HCEC 1CT (cell line): Measurements from ENCODE around the gene TEX19.
"Not testable (repeated sequence)": the region's sequence is repeated elsewhere in the genome, so short reads cannot be mapped to it uniquely, and the experiment has no call there.

Experiments used
- DNase-seq: peaks from one replicate; pipeline ENCODE4 v3.0.0-alpha.2; 2017

The TEX19 gene

DNA sequence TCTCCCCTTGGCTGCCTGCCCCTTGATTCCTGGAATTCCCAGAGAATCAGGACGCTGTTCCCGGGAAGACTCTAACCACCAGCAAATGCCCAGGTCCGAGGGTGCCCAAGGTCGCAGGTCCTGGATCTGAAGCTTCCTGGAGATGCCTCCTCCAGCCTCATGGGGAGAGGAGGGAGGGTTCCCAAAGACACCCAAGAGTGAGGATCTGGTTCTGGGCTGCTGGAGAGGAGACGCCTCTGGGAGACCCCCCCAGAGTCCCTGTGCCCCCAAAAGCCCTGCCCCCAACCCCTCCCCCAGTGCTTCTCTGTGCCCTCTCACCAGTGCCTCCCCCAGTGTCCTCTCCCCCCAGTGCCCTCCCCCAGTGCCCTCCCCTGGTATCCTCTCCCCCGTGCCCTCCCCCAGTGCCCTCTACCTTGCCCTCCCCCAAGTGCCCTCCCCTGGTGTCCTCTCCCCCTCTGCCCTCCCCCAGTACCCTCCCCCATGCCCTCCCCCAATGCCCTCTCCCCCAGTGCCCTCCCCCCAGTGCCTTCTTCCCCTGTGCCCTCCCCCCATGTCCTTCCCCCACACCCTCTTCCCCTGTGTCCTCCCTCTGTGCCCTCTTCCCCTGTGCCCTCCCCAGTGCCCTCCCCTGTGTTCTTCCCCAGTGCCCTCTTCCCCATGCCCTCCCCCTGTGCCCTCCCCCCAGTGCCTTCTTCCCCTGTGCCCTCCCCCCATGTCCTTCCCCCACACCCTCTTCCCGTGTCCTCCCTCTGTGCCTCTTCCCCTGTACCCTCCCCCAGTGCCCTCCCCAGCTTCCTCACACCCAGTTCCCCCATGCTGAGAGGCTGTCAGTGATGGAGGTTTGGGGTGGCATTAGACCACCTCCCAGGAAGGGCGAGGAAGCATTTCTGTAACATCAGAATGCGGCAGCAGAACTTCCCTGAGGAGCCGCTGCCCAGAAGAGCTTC is 19.1 kb upstream of the TEX19 start:
- no peak for DNase-seq

DNA sequence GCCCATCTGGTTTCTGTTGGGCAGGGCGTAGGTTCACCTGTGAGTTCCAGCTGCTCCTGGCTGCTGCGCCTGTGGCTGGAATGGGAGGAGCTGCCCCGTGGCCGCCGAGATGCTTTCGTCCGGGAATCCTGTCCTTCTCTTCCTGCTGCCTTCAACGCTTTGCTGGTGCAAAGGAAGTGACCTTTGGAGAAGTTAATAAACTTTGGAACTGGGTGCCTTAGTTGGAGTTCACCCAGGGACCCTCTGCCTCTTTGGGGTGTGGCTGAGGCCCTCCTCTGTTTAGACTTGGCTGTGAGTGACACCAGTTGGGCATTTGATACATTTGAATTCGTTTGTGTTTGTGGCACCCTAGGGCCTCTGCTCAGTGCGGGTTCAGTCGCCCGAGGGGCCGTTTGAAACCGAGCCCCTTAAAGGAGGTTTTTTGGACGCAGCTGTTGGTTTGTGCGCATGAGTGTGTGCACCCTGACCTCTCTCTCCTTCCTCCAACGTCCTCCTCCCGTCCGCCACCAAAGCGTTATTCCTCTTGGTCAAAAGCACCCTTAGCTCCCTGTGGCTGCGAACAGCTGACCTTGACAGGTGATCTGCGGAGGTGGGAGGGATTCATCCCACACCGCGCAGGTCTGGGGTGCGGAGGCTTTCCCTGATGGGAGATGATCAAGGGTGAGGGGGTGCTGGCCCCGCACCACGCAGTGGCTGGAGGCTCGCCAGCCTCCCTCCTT is 16.5 kb upstream of the TEX19 start:
- DNase-seq: no peak

DNA sequence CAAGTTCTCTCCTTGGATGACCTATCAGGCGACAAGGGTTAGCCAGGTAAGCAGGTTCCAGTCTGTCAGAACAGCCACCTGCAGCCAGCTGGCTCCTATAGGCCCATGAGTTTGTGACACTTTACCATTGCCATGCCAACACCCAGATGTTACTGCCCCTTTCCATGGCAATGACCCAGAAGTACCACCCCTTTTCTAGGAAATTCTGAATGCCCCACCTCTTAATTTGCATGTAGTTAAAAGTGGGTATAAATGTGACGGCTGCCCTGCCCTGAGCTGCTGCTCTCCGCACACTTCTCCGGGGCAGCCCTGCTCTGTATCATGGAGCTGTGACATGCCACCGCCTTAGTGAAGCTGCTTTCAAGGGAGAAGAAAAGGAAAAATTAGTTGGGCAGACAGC is 15.5 kb upstream of the TEX19 start:
- no peak for DNase-seq

DNA sequence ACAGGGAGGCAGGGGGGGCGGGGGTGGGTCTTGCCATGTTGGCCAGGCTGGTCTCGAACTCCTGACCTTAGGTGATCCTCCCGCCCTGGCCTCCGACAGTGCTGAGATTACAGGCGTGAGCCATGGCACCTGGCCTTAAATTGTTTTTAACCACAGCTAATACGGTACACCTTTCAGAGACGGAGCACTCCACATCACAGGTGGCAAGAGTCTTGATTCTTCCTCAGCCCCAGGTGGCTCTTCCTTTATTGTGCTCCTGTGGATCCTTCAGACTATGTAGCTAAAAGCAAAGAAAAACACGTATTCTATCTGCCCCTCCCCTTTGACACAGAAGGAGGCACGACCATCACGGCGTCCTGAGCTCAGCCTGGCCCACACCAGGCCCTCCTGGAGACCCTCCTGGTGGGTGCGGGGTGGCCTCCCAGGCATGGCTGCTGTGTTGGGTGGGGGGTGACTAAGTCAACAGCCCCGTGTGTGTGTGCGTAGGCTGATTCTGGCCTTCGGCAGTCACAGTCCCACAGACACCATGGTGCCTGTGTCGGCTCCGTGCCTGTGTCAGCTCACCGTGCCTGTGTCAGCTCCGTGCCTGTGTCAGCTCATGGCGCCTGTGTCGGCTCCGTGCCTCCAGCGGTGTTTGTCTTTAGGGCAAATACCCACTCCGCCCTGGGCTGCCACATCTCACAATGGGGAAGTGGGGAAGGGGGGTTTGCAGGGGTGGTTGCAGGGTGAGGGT is 14.7 kb upstream of the TEX19 start:
- no peak for DNase-seq

DNA sequence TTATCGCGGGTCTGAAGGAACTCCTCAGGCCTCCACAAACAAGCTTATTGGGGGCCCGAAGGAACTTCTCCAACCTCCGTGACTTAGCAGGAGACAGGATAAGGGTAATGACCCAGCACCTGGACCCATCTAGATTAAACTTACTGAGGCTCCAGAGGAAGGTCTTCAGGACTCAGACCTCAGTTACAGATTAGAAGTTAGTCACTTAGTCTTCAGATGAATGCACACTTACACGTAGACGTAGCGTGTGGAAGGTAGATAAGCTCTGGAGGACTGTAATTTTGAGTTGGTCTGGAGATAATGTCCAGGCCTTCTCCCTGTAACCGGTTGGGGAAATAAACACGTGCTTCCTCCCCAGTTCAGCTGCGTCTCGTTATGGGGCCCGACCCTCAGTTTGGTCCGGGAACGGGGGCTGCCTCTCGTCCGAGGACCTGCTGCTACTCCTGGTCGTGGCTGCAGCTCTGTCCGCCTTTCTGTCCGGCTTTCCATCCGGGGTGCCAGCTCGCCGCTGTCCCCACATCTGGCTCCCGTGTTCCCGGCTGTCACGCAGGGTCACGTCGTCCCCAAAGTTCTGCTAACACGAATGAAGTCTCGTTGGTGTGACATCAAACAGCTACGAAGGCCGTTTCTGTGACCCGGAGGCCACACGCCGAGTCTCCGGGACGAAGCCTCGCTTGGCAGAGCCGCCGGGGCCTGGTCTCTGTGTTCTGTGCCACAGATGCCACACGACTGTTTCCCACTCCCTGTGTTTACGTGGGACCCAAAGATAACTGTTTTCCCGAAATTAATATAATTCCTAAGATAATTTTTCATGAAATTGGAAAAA is 13.7 kb upstream of the TEX19 start:
- no peak for DNase-seq

DNA sequence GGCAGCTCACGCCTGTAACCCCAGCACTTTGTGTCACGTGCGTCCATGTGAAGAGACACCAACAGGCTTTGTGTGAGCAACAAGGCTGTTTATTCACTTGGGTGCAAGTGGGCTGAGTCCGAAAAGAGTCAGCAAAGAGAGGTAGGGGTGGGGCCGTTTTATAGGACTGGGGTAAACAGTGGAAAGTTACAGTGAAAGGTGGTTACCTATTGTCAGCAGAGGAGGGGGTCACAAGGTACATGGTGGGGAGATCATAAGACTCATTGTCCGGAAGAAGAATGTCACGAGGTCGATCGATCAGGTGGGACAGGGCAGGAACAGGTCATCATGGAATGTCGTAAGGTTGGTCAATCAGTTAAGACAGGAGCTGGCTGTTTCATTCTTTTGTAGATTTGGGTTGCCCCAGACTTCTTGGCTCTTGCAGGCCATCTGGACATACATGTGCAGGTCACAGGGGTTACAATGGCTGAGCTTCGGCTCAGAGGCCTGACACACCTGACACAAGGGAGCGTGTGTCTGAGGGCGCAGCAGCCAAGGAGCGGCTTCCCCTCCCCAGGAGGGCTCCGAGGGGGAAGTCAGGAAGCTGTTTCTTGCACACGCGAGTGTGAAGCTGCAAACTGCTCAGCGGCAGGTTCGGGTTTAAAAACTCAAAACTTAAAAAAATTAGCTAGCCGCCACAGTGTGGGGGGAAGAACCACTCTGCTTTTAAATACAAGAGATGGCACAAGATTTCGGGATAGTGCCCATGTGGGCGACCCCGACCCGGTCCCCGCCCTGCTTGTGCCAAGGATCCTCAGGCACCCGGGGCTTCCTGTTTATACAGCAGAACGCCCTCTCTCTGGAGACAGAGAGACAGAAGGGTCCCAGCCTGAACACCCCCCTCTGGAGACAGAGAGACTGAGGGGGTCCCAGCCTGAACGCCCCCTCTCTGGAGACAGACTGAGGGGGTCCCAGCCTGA is 12.4 kb upstream of the TEX19 start:
- DNase-seq: no peak

DNA sequence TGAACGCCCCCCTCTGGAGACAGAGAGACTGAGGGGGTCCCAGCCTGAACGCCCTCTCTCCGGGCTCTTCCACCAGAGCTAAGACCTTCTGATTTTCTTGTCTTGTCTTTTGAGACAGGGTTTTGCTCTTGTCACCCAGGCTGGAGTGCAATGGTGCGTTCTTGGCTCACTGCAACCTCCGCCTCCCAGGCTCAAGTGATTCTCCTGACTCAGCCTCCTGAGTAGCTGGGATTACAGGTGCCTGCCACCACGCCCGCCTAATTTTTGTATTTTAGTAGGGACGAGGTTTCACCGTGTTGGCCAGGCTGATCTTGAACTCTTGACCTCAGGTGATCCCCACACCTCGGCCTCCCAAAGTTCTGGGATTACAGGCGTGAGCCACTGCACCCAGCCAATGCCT is 11.1 kb upstream of the TEX19 start:
- DNase-seq: not testable (repeated sequence)

DNA sequence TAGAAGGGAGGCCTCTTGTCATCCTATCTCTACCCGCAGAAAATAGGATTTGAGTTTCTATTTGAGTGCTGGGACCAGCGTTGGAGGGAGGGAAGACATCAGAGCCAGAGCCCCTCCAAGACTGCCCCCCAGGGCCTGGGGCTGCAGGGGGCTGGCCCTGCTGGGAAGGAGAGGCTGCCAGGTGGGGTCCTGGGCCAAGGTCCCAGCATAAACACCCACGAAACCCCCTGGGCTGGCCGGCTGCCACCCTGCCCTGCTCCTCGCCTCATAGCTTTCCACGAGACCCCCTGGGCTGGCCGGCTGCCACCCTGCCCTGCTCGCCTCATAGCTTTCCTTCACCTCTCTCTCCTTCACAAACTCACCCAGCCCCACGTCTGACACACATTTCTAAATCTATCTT is 10.6 kb upstream of the TEX19 start:
- no peak for DNase-seq

DNA sequence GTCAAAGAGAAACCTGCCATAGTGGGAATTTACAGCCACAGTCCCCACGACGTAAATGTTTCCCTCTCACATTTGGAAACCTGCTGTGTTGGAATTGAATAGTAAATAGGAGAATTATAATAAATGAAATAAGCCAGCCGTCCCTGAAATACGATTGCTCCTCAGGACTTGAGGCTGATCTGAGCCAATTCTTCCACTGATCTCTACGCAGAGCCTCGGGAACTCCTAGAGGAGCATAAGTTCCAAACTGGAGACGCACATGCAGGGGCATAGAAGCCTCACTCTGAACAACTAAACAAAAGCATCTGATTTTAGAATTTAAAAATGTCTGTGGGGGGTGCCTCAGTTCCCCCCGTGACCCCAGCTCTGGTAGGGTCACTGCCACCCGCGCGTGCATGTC is 10.2 kb upstream of the TEX19 start:
- no peak for DNase-seq

DNA sequence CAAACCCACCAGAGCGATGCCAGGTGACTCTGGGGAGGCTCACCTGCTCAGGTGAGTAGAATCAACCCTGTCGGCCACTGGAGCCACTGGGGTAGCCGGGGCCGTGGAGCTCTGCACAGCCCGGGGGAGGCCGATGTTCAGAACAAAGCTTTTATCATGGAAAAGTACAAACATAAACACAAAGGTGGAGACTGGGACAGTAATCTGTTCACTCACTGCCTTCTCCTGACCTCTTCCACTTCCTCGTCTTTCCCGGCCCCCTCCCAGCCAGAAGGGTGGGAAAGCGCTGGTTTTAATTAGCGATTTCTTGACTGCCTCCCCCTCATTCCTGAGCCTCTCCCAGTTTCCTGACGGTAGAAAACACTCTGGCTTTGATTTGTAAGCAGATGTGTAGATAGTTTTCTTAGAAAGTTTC is 9.8 kb upstream of the TEX19 start:
- DNase-seq: no peak

DNA sequence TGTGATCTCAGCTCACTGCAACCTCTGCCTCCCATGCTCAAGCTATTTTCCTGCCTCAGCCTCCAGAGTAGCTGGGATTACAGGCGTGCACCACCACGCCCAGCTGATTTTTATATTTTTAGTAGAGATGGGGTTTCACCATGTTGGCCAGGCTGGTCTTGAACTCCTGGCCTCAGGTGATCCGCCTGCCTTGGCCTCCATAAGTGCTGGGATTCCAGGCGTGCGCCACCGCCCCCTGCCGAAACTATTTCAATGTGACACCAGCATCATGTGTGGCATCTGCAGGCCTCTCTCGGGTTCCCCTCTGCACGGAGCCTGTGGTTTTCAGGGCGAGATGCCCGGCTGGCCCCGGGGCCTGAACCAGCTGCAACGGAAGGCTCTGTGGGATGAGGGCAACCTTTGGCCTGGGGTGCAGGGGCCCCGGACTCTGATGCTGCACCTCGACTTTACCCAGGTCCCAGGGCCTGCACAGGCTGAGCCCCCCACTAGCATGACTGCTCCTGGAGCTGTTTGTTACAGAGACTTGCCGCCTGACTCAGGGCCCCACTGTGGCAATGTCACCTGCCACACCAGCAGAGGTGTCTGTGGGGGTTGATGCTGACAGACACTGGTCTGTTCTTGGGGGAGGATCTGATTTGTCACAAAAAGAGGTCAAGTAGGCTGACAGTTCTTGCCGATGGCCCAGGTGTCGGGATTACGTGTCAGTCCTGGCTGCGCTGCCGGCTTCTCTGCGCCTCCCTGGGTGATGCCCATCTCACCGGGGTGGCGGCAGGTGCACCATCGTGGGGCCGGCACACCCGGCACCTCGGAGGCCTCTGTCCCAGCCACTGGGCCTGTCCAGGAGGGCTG is 8.6 kb upstream of the TEX19 start:
- no peak for DNase-seq

DNA sequence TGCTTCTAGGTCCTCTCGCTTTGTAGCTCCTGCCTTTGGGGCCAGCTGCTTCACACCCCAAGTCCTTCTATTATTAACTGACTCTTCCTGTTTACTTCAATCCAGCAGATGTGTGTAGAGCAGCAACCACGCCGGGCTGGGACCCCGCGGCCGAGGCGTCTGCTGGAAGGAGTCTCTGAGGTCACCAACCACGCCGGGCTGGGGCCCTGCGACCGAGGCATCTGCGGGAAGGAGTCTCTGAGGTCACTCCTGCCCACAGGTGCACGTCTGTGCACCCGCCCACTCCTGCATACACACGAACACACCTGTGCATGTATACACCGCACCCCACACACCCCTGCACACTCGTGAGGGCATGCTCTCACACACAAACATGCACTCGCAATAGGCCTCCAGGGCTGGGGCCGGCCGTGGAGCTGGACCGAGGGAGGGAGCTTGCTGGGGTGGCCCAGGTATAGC is 7.8 kb upstream of the TEX19 start:
- DNase-seq: no peak

DNA sequence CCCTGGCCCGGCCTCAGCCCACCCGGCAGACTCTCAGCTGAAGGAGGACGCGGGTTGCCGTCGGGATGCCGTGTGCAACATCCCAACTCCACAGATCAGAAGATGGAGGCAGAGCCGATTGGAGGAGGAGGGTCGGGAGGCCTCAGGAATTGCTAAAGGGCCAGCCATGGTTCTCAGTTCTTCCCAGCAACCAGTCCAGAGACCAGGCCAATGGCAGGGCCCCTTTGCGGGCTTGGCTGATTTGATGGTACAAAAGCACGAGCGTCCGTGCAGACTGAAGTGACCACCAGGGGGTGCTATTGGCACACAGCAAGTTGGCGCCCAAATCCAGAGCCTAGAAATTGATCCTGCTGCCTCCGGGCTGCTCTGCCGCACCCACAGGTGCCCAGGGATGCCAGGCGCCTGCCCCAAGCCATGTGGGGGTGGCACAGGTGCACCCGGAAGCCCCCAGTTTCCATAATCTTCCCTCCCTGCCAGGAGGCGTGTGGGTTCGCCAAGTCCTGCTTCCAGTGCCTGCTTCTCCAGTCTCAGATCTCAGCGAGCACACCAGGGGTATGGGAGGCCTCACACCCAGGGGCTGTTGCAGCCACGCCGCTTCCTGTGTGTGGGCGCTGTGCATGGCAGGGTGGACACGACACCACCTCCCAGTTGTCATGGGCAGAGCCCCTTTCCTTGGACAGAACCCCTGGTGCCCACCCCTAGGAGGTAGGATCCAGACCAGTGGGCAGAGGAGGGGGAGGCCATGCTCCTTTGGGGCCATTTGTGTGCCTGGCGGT is 7.1 kb upstream of the TEX19 start:
- peak; percentile 63 for DNase-seq

DNA sequence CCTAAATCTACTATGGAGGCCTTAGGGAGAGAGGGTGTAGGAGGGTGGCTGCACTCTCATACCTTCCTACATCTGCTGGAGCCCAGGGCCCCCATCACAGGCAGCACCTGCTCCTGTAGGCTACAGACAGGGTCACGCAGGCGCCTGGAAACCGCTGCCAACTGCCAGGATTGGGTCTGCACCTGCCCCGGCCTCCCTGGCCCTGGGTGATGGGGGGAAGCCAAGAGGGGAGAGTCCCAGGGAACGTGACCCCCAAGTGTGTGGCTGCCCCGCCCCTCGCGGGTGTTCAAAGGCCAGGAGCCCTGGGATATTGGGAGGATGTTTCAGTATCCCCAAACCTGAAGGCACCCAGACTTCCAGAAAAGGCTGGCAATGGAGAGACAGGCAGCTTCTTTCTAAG is 5.6 kb upstream of the TEX19 start:
- no peak for DNase-seq

DNA sequence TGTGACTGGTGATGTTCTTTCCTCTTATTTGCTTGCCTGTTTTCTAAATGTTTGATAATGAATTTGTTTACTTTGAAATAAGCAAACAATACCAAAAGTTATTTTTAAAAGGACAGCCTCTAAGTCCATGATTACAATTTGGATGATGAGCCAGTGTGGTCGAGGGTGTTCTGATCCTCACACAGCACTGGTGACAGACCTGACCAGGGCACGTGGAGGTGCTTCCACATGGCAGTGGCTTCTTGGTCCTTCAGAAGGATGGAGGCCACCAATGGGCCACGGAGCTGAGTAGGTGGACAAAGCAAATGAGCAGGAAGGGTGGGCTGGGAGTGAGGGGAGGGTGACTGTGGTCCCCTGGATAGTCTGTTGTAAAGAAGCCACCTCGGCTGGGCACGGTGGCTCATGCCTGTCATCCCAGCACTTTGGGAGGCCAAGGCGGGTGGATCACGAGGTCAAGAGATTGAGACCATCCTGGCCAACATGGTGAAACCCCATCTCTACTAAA is 4.2 kb upstream of the TEX19 start:
- DNase-seq: no peak

DNA sequence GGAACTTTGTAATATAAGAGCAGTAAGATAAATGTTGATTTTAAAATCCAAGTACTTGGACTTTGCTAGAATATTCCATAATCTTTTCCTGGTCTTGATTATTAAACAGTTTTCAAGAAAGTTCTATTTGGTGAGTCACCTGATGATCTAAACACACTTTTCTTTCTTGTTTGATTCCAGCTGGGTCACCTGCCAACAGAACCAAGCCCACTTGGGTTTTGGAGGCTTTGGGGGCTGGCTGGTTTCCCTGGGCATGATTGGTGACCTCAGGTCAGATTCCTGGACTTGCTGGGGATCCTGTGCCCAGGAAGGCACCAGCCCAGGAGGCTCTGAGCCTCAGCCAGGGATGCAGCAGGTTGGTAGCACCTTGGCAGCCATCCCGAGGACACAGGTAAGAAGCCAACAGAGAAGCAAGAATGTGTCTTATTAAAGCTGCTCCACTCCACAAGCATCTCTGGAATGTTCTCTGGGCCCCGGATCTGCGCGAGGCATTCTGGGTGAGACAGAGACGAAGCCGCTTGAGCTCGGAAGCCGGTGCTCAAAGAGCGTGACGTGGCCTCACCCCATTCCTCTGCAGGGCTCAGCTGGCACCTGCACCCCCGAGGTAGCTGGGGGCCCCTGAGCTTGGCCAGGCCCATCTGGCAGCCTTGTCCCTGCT is 3.1 kb upstream of the TEX19 start:
- DNase-seq: no peak

DNA sequence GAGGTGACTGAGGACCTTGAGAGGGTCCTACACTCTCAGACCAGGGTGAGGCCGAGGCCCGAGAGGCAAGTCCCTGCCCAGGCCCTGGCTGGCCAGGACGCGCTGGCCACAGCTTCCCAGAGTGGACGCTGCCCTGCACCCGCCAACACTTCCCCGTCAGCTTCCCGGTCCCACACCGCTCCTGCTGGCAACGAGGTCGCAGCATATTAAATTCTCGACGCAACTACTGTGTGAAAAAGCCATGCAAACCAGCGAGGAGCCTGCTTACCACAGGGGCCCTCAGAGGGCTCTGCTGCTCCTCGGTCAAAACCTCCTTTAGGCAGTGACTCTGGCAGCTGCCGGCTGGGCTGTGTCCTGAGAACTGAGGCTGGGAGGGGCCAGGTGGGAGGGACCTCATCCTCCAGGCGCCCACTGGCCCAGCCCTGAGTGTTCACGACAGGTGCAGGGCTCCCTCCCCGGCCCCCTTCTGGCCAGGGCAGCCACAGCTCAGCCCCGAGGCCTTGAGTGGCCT is 2.1 kb upstream of the TEX19 start:
- DNase-seq: no peak

DNA sequence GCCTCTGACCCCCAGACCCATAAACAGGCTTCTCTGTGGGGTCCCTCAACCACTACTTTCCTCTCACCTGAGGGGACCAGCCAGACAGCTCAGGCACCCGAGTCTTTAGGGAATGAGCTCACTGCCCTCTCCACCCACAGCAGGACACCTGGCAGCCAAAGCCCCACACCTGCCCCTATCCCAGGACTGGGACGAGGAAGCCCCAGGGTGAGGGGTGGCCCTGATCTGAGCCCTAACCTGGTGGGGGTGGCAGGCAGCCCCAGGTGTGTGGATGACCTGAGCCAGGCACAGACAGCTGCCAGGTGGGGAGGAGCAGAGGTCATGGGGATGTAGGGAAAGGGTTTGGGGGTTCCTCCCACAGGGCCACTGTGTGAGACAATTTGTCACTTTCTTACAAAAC is 1.7 kb upstream of the TEX19 start:
- DNase-seq: no peak
